Breast epithelium (tissue), 4 donors: ENCODE measurements around the gene TCTN2. TPM values are rescaled to one million over a fixed set of nuclear protein-coding genes. Genes with fewer than 3 reads are reported as not detected.

Experiments
- DNase-seq, 2 donors: peaks; one replicate each; pipeline ENCODE4 v3.0.0-alpha.2; 2019; ENCODE audit warnings: low spot score in 2 of 2
- H3K27ac ChIP-seq, 2 donors: fragments of 200-600 bp; sonication (generic) in 1 of 2; one replicate each; pipeline ENCODE4 v1.5.1; 2016 to 2019; ENCODE audit warnings: mild to moderate bottlenecking in 1 of 2
- H3K27me3 ChIP-seq, 2 donors: fragments of 200-600 bp; sonication (generic) in 1 of 2; one replicate each; pipeline versions ENCODE4 v1.5.1 to v1.6.0; 2017 to 2019; ENCODE audit warnings: control low read depth in 1 of 2, mild to moderate bottlenecking in 1 of 2
- H3K36me3 ChIP-seq: fragments of 200-600 bp; one replicate; pipeline ENCODE4 v1.5.1; 2019
- H3K4me1 ChIP-seq, 2 donors: fragments of 200-600 bp; sonication (generic); one replicate each; pipeline ENCODE4 v1.5.1; 2016 to 2019; ENCODE audit warnings: control low read depth in 1 of 2
- H3K4me3 ChIP-seq, 3 donors: fragments of 200-600 bp; sonication (generic); 1 replicate in 2 of 3; 2 replicates in 1 of 3; pipeline ENCODE4 v1.5.1; 2016 to 2019; ENCODE audit warnings: mild to moderate bottlenecking in 3 of 3, moderate library complexity in 2 of 3
- H3K9me3 ChIP-seq, 2 donors: fragments of 200-600 bp; sonication (generic) in 1 of 2; one replicate each; pipeline ENCODE4 v1.5.1; 2016 to 2019; ENCODE audit warnings: control low read depth in 1 of 2
- POLR2A ChIP-seq: fragments of 450-650 bp; IDR thresholded peaks from one replicate; pipeline ENCODE4 v1.6.1; 2016; ENCODE audit warnings: antibody characterized with exemption, mild to moderate bottlenecking, moderate library complexity
- POLR2AphosphoS5 ChIP-seq, 3 donors: sonication (generic); formaldehyde crosslinking; IDR thresholded peaks; one replicate each; pipeline ENCODE4 v1.6.1; 2017; ENCODE audit warnings: antibody characterized with exemption in 3 of 3
- intact Hi-C: fragments of 100-400 bp; cut with DNase I; formaldehyde crosslinking; loops from one replicate; pipeline ENCODE4 v1.15.1; 2023; ENCODE audit warnings: low total_unique reads
- total RNA-seq, 3 donors: library from RNA; depleted of rRNA; stranded (reverse); fragments of >200 nt; gene quantifications; one replicate each; pipeline ENCODE4 v1.1.0, GENCODE V29; 2016
- TF ChIP-seq, protein P1 (sequence below), 3 donors: fragments of 450-650 bp; IDR thresholded peaks; one replicate each; pipeline ENCODE4 v1.5.1; 2016 to 2017; ENCODE audit warnings: antibody characterized with exemption in 3 of 3, mild to moderate bottlenecking in 3 of 3, moderate library complexity in 3 of 3

TCTN2 gene
- total RNA-seq, 3 donors from 2014 or later: 11.5 to 22.2 (median 13.1) TPM

DNA sequence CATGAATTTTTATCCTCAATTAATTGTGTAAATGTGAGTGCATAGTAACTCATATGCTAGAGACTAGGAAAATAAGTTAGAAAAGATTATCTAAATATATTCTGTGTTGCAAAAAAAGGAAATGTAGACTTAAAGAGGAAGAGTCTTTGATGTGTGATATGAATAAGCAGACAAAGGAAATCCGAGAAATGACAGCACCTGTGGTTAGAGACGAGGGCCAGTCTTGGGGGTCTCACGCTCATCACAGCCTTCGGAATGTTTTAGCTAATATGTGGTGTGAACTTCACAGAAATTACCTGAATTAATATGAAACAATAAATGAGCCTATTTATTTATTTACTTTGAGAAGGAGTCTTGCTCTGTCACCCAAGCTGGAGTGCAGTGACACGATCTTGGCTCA, 52.9 kb downstream of the TCTN2 start:
- Histone ChIP-seq H3K4me1 (no peaks in the 10 kb centered on the region), H3K27ac (no peak overlapping the region), H3K36me3 (peaks cover 4% of the 10 kb centered on the region), H3K4me3 (no peak overlapping the region), H3K9me3 (no peaks in the 10 kb centered on the region), H3K27me3 (no peaks in the 10 kb centered on the region)
- no peak for DNase-seq
- intact Hi-C loops: no loop called here
- TF ChIP-seq, protein P1, sequence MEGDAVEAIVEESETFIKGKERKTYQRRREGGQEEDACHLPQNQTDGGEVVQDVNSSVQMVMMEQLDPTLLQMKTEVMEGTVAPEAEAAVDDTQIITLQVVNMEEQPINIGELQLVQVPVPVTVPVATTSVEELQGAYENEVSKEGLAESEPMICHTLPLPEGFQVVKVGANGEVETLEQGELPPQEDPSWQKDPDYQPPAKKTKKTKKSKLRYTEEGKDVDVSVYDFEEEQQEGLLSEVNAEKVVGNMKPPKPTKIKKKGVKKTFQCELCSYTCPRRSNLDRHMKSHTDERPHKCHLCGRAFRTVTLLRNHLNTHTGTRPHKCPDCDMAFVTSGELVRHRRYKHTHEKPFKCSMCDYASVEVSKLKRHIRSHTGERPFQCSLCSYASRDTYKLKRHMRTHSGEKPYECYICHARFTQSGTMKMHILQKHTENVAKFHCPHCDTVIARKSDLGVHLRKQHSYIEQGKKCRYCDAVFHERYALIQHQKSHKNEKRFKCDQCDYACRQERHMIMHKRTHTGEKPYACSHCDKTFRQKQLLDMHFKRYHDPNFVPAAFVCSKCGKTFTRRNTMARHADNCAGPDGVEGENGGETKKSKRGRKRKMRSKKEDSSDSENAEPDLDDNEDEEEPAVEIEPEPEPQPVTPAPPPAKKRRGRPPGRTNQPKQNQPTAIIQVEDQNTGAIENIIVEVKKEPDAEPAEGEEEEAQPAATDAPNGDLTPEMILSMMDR (IDR thresholded peaks at IDR 0.05): no peak
- TF ChIP-seq POLR2A (no peak), POLR2AphosphoS5 (IDR thresholded peaks at IDR 0.05) (no peak)

DNA sequence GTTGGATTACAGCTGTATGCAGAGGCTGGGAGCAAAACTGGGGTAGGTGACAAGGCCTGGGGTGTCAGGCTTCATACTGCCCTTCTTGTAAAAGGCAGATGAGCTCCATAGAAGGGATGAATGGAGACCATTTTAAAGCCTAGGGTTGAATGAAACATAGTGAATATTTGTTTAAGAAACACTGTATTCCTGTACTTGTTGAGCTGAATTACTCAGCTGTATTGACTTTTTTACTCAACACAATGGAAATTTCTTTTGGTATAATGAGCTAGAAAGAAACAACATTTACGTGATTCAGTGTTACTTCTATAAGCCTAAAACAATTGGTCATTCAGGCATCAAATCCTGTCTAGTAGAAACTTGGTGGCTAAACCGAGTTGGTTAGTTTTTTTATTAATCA, 55.3 kb downstream of the TCTN2 start:
- no peak for DNase-seq
- Histone ChIP-seq H3K4me1 (no peaks in the 10 kb centered on the region), H3K4me3 (no peak overlapping the region), H3K27ac (no peak overlapping the region), H3K36me3 (peaks cover 4% of the 10 kb centered on the region), H3K27me3 (no peaks in the 10 kb centered on the region), H3K9me3 (no peaks in the 10 kb centered on the region)
- TF ChIP-seq POLR2AphosphoS5 (IDR thresholded peaks at IDR 0.05): no peak
- no peak for TF ChIP-seq POLR2A
- TF ChIP-seq, protein P1 (IDR thresholded peaks at IDR 0.05): no peak
- intact Hi-C loops: no loop called here

DNA sequence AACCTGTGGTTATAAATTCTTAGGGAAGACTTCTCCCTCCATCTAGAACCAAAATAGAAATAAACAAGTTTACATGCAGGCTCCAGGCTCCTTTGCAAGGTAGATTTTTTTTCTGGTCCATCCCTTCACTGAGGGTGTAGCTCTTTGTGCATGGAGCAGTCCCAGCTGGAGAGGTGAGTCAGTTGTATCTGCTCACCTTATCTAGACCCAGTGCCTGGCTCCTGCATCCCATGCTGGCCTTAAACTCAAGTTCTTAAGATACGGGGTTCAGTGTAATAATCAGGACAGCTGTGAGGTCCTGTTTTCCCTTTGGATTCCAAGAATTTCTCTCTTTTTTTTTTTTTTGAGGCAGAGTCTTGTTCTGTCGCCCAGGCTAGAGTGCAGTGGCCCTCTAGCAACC, 56.0 kb downstream of the TCTN2 start:
- no peak for DNase-seq
- peaks cover 4% of the 10 kb centered on the region for H3K36me3 ChIP-seq

DNA sequence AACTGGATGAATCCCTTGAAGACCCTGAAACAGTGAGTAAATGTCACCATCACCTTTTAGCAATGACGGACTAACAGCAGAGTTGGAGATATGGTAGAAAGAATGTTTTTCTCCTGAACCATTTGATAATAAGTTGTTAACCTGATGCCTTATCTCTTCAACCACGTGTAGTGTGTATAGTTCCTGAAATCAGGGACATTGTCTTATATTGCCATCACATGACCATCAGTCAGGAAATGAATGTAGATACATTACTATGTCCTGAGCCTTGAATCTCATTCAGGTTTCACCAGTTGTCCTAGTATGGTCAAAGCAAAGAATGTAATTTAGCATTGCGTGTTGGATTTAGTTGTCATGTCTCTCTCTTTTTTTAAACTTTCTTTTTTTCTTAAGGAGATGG, 57.0 kb downstream of the TCTN2 start:
- no peaks in the 10 kb centered on the region for H3K27me3 ChIP-seq
- no peak overlapping the region for H3K4me3 ChIP-seq
- no peaks in the 10 kb centered on the region for H3K9me3 ChIP-seq
- TF ChIP-seq POLR2A (no peak), POLR2AphosphoS5 (IDR thresholded peaks at IDR 0.05) (no peak)
- TF ChIP-seq, protein P1 (IDR thresholded peaks at IDR 0.05): no peak
- no peak overlapping the region for H3K27ac ChIP-seq
- intact Hi-C loops: no loop called here
- no peaks in the 10 kb centered on the region for H3K4me1 ChIP-seq
- H3K36me3 ChIP-seq: peaks cover 4% of the 10 kb centered on the region
- DNase-seq: no peak

More for the DNA sequence above, 56.0 kb downstream of the TCTN2 start:
- Histone ChIP-seq H3K4me1 (no peaks in the 10 kb centered on the region), H3K27me3 (no peaks in the 10 kb centered on the region), H3K9me3 (no peaks in the 10 kb centered on the region), H3K4me3 (no peak overlapping the region), H3K27ac (no peak overlapping the region)
- intact Hi-C loops: no loop called here
- no peak for TF ChIP-seq POLR2AphosphoS5 (IDR thresholded peaks at IDR 0.05)
- no peak for TF ChIP-seq POLR2A
- TF ChIP-seq, protein P1 (IDR thresholded peaks at IDR 0.05): no peak

DNA sequence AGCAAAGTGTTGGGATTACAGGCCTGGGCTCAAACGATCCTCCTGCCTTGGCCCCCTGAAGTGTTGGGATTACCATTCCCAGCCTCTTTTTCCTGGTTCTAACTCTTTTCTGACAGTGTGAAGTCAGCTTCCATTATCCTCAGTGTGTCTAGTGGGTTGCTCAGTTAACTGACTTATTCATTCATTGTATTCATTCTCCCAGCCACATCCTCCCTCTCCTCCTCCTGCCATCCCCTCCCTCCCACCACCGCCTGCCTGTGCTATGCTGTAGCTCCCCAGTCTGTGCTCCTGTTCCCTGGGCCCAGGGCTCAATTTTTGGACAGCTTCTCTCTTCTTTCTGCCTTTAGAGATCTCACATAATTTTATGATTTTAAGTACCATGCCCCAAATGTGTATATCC, 60.7 kb downstream of the TCTN2 start:
- intact Hi-C loops: no loop called here
- Histone ChIP-seq H3K36me3 (no peaks in the 10 kb centered on the region), H3K4me3 (no peak overlapping the region), H3K27me3 (no peaks in the 10 kb centered on the region), H3K27ac (no peak overlapping the region), H3K9me3 (no peaks in the 10 kb centered on the region), H3K4me1 (no peaks in the 10 kb centered on the region)
- DNase-seq: no peak
- TF ChIP-seq POLR2AphosphoS5 (IDR thresholded peaks at IDR 0.05) (no peak), POLR2A (no peak)
- TF ChIP-seq, protein P1 (IDR thresholded peaks at IDR 0.05): no peak
